DOHH2 (cell line): Measurements from ENCODE around the gene CHST3.

Experiments
- H3F3A ChIP-seq: fragments of 200-600 bp; sonication (generic), shearing (Covaris generic); 2 replicates; pipeline ENCODE4 v1.6.0; 2016; ENCODE audit warnings: antibody characterized with exemption, mild to moderate bottlenecking; ENCODE audit not compliant: control insufficient read depth, insufficient read depth
- H3K27ac ChIP-seq: fragments of 200-600 bp; sonication (generic); 2 replicates; pipeline ENCODE4 v1.5.1; 2014; ENCODE audit warnings: low read depth, mild to moderate bottlenecking, low read length, moderate library complexity
- H3K27me3 ChIP-seq: fragments of 200-600 bp; sonication (generic); 2 replicates; pipeline ENCODE4 v1.6.1; 2014; ENCODE audit warnings: mild to moderate bottlenecking, low read length, mixed read lengths; ENCODE audit not compliant: control insufficient read depth
- H3K36me3 ChIP-seq: fragments of 200-600 bp; sonication (generic); 2 replicates; pipeline ENCODE4 v1.6.1; 2014; ENCODE audit warnings: mild to moderate bottlenecking, low read length, moderate library complexity, mixed read lengths; ENCODE audit not compliant: control insufficient read depth
- H3K4me1 ChIP-seq: fragments of 200-600 bp; sonication (generic); 2 replicates; pipeline ENCODE4 v1.6.1; 2014; ENCODE audit warnings: mild to moderate bottlenecking, low read length, mixed read lengths; ENCODE audit not compliant: control insufficient read depth
- H3K4me2 ChIP-seq: fragments of 200-600 bp; sonication (generic); 2 replicates; pipeline ENCODE4 v1.6.0; 2014; ENCODE audit warnings: mild to moderate bottlenecking, low read length, moderate library complexity
- H3K4me3 ChIP-seq: fragments of 200-600 bp; sonication (generic); 2 replicates; pipeline ENCODE4 v1.5.1; 2014; ENCODE audit warnings: mild to moderate bottlenecking, low read length, mixed read lengths
- H3K79me2 ChIP-seq: fragments of 200-600 bp; sonication (generic); 2 replicates; pipeline ENCODE4 v1.6.1; 2014; ENCODE audit warnings: mild to moderate bottlenecking, low read length, mixed read lengths; ENCODE audit not compliant: control insufficient read depth
- H3K9me2 ChIP-seq: fragments of 200-600 bp; sonication (generic); replicated peaks from 2 replicates; pipeline ENCODE4 v1.6.1; 2014; ENCODE audit warnings: mild to moderate bottlenecking, low read length, mixed read lengths; ENCODE audit not compliant: control insufficient read depth
- H3K9me3 ChIP-seq: fragments of 200-600 bp; sonication (generic); 2 replicates; pipeline ENCODE4 v1.6.1; 2014; ENCODE audit warnings: antibody characterized with exemption, low read length, mixed read lengths; ENCODE audit not compliant: control insufficient read depth, insufficient read depth
- H4K20me1 ChIP-seq: fragments of 200-600 bp; sonication (generic); 2 replicates; pipeline ENCODE4 v1.6.0; 2014; ENCODE audit warnings: low read depth, mild to moderate bottlenecking, antibody characterized with exemption, low read length, moderate library complexity; ENCODE audit not compliant: control insufficient read depth, insufficient read depth
- CTCF ChIP-seq: fragments of 200-600 bp; sonication (generic); IDR thresholded peaks from one replicate; pipeline ENCODE4 v1.5.1; 2014; ENCODE audit warnings: antibody characterized with exemption, mild to moderate bottlenecking, low read depth, low read length; ENCODE audit not compliant: poor library complexity, severe bottlenecking
- EZH2phosphoT487 ChIP-seq: fragments of 200-600 bp; sonication (generic); IDR thresholded peaks from 2 replicates; pipeline ENCODE4 v1.6.1; 2017; ENCODE audit warnings: borderline replicate concordance, mild to moderate bottlenecking, antibody characterized with exemption, low read length, moderate library complexity, mixed read lengths

The CHST3 gene

GRCh38 chr10:72037266-72037665, 73.1 kb downstream of the CHST3 start:
- TF ChIP-seq CTCF = no peak
- TF ChIP-seq EZH2phosphoT487 = no peak
- Histone ChIP-seq H3K27me3 (no peaks in the 10 kb centered on the region), H3K4me3 (no peak overlapping the region), H3K4me1 (no peaks in the 10 kb centered on the region), H3K9me2 (no peaks in the 10 kb centered on the region), H3F3A (no peaks in the 10 kb centered on the region), H3K36me3 (no peaks in the 10 kb centered on the region), H4K20me1 (no peaks in the 10 kb centered on the region), H3K9me3 (no peaks in the 10 kb centered on the region), H3K27ac (no peak overlapping the region), H3K79me2 (no peaks in the 10 kb centered on the region), H3K4me2 (no peak overlapping the region)

DNA sequence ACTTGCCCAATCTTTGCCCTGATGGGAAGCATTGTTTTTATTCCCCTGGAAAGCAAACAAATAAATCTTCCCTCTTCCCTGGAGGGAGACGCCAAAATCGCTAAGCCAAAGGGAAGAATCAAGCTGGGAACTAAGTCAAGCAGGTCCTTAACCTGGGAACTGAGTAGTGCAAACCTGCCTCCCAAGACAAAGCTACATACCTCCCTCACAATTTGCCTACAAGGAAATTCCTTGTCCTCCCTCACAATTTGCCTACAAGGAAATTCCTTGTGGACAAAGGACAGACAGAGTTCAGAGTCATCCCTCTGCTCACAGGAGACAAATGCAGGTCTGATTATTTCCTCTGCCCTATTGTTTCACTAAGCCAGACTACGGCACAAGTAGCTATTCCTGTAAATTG, 73.6 kb downstream of the CHST3 start:
- H3K4me3 ChIP-seq = no peak overlapping the region
- H3K4me2 ChIP-seq = no peak overlapping the region
- no peaks in the 10 kb centered on the region for H3K9me2 ChIP-seq
- H3K36me3 ChIP-seq = no peaks in the 10 kb centered on the region
- H3K27me3 ChIP-seq = no peaks in the 10 kb centered on the region
- H3K27ac ChIP-seq = no peak overlapping the region
- TF ChIP-seq EZH2phosphoT487 (no peak), CTCF (no peak)
- H3K9me3 ChIP-seq = no peaks in the 10 kb centered on the region
- no peaks in the 10 kb centered on the region for H3K79me2 ChIP-seq
- H3K4me1 ChIP-seq = no peaks in the 10 kb centered on the region
- H3F3A ChIP-seq = no peaks in the 10 kb centered on the region
- H4K20me1 ChIP-seq = no peaks in the 10 kb centered on the region

GRCh38 chr10:72038458-72039001, 74.3 kb downstream of the CHST3 start:
- no peak for TF ChIP-seq CTCF
- no peak for TF ChIP-seq EZH2phosphoT487
- H3K9me2 ChIP-seq = no peaks in the 10 kb centered on the region
- H3K36me3 ChIP-seq = no peaks in the 10 kb centered on the region
- no peaks in the 10 kb centered on the region for H3K79me2 ChIP-seq
- no peaks in the 10 kb centered on the region for H3K9me3 ChIP-seq
- no peaks in the 10 kb centered on the region for H3F3A ChIP-seq
- no peaks in the 10 kb centered on the region for H3K4me1 ChIP-seq
- no peak overlapping the region for H3K27ac ChIP-seq
- H3K4me3 ChIP-seq = no peak overlapping the region
- no peaks in the 10 kb centered on the region for H3K27me3 ChIP-seq
- H3K4me2 ChIP-seq = no peak overlapping the region
- H4K20me1 ChIP-seq = no peaks in the 10 kb centered on the region
